GM12878 (cell line): ENCODE data around the gene ATP5ME. TPM values are rescaled to one million over a fixed set of nuclear protein-coding genes. Genes with fewer than 3 reads are reported as not detected.

Experiments
- BACH1 ChIP-seq: fragments of 450-650 bp; IDR thresholded peaks from 2 replicates; pipeline ENCODE4 v1.6.1; 2017; ENCODE audit warnings: mild to moderate bottlenecking, borderline replicate concordance
- BCL11A ChIP-seq: IDR thresholded peaks from 2 replicates; pipeline ENCODE4 v1.6.1; 2011; ENCODE audit warnings: low read depth, low read length
- EED ChIP-seq: sonication (generic); IDR thresholded peaks from 2 replicates; pipeline ENCODE4 v1.6.1; 2016; ENCODE audit warnings: antibody characterized with exemption, low read depth
- ETV6 ChIP-seq, 2 experiments: fragments of 450-650 bp in 1 of 2; IDR thresholded peaks in 1 of 2; conservative IDR thresholded peaks in 1 of 2; 2 replicates each; pipeline ENCODE4 v1.6.1; 2014; ENCODE audit warnings: antibody characterized with exemption in 1 of 2, borderline replicate concordance in 1 of 2, low read depth in 1 of 2, mild to moderate bottlenecking in 1 of 2, moderate library complexity in 1 of 2
- HCFC1 ChIP-seq: fragments of 150-350 bp; IDR thresholded peaks from 2 replicates; pipeline ENCODE4 v1.6.1; 2014; ENCODE audit warnings: low read length
- NFIC ChIP-seq: IDR thresholded peaks from 2 replicates; pipeline ENCODE4 v1.6.1; 2012; ENCODE audit warnings: low read depth, mild to moderate bottlenecking, inconsistent platforms, low read length, moderate library complexity
- PML ChIP-seq: IDR thresholded peaks from 2 replicates; pipeline ENCODE4 v1.6.1; 2012; ENCODE audit warnings: low read length, inconsistent platforms
- SPI1 ChIP-seq: IDR thresholded peaks from 2 replicates; pipeline ENCODE4 v1.6.1; 2011; ENCODE audit warnings: low read depth, mild to moderate bottlenecking, low read length, moderate library complexity, borderline replicate concordance; ENCODE audit not compliant: insufficient read depth
- SUZ12 ChIP-seq: fragments of 200-600 bp; sonication (generic); IDR thresholded peaks from one replicate; pipeline ENCODE4 v1.6.1; 2018; ENCODE audit warnings: antibody characterized with exemption, mild to moderate bottlenecking; ENCODE audit not compliant: unreplicated experiment
- ZNF24 ChIP-seq: fragments of 450-650 bp; IDR thresholded peaks from 2 replicates; pipeline ENCODE4 v1.6.1; 2017; ENCODE audit warnings: antibody characterized with exemption, mild to moderate bottlenecking
- ZZZ3 ChIP-seq: IDR thresholded peaks from 2 replicates; pipeline ENCODE4 v1.6.1; 2011; ENCODE audit warnings: low read depth; ENCODE audit not compliant: control insufficient read depth, insufficient read length
- polyA plus RNA-seq, 11 experiments: library from polyadenylated mRNA; depleted of rRNA in 4 of 11; unstranded in 6 of 11; stranded (reverse) in 5 of 11; fragments of >200 nt; fragmentation: Nextera tagmentation in 4 of 11; fragmentation: Illumina TruSeq in 1 of 11; extraction: Ambion mirVana in 4 of 11; extraction: Trizol in 1 of 11; gene quantifications; 1 replicate in 1 of 11; 2 replicates in 10 of 11; pipeline versions ENCODE4 v1.2.1 to v1.2.3, GENCODE V29; 2011 to 2016; ENCODE audit warnings: inconsistent platforms in 2 of 11, missing spikeins in 2 of 11, low read depth in 1 of 11
- total RNA-seq, 4 experiments: library from RNA; depleted of rRNA in 3 of 4; stranded (reverse); fragments of >200 nt in 3 of 4; fragmentation: Illumina TruSeq in 1 of 4; extraction: Trizol in 1 of 4; gene quantifications; 2 replicates each; pipeline versions ENCODE4 v1.2.1 to v1.2.3, GENCODE V29; 2013 to 2021
- TF ChIP-seq, protein P1 (sequence below): fragments of 450-650 bp; IDR thresholded peaks from 2 replicates; pipeline ENCODE4 v1.6.1; 2017; ENCODE audit warnings: borderline replicate concordance
- TF ChIP-seq, protein P2 (sequence below): fragments of 450-650 bp; IDR thresholded peaks from 2 replicates; pipeline ENCODE4 v1.6.1; 2018; ENCODE audit warnings: mild to moderate bottlenecking, low read depth, moderate library complexity; ENCODE audit not compliant: partially characterized antibody
- TF ChIP-seq, protein P3 (sequence below), 3 experiments: IDR thresholded peaks in 2 of 3; conservative IDR thresholded peaks in 1 of 3; 2 replicates each; pipeline ENCODE4 v1.5.1; 2011; ENCODE audit warnings: low read depth in 3 of 3, low read length in 3 of 3, mild to moderate bottlenecking in 3 of 3, control low read depth in 2 of 3, moderate library complexity in 2 of 3, inconsistent platforms in 1 of 3, mixed read lengths in 1 of 3; ENCODE audit not compliant: control insufficient read depth in 2 of 3, insufficient read depth in 1 of 3; ENCODE audit errors: extremely low read depth in 1 of 3
- TF ChIP-seq, protein P4 (sequence below): IDR thresholded peaks from 2 replicates; pipeline ENCODE4 v1.6.1; 2011; ENCODE audit warnings: low read depth, low read length, improper control_type of control experiment, borderline replicate concordance
- TF ChIP-seq, protein P5 (sequence below): IDR thresholded peaks from 2 replicates; pipeline ENCODE4 v1.6.1; 2012; ENCODE audit warnings: improper control_type of control experiment, low read depth, low read length; ENCODE audit not compliant: insufficient replicate concordance

ATP5ME gene
- total and polyA plus RNA-seq, 10 of the 15 experiments (the other 5 are each of a cell fraction or from before 2014, with no cell fraction given) = 279 to 2,374 (median 509) TPM

DNA sequence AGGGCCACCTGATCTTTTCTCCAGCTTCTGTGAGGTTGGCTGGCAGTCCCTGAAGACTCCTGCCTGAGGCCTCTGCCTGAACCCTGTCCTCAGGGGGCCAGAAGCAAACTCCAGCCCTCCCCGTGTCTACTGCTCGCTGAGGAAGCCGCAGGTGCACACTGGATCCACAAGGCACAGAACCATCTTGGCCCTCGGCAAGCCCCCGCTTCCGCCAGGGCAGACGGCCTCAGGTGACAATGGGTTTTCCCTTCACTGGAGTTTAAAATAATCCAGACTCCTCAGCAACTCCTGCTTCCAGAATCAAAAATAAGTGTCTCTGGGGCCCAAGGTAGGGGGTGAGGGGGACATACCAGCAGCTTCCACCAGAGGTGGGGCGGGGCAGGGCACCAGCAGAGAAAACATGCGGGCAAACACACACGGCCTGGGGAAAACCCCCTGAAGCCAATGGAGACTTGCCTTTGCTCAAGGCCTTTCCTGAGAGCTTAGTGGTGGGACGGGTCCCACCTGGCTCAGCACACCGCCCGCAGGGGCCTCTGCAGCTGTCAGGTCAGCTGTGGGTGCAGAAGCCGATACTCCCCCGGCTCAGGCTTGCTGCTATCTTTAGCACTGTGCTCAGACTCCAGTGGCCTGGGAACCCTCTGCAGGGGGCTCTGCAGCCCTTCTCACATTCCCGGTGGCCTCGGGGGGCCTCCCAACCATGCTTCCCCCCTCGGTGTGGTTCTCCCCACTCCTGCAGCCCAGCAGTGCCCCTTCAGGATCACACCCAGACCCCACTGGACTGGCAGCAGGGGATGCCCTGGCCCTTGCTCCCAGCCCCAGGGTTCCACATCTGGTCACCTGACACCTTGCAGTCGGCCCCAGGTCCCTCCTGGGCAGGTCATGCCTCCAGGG is 2.1 kb upstream of the ATP5ME start (continued):
- TF ChIP-seq, protein P1, sequence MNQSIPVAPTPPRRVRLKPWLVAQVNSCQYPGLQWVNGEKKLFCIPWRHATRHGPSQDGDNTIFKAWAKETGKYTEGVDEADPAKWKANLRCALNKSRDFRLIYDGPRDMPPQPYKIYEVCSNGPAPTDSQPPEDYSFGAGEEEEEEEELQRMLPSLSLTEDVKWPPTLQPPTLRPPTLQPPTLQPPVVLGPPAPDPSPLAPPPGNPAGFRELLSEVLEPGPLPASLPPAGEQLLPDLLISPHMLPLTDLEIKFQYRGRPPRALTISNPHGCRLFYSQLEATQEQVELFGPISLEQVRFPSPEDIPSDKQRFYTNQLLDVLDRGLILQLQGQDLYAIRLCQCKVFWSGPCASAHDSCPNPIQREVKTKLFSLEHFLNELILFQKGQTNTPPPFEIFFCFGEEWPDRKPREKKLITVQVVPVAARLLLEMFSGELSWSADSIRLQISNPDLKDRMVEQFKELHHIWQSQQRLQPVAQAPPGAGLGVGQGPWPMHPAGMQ = no peak
- TF ChIP-seq ETV6 (conservative IDR thresholded peaks at IDR 0.05 in 1 of 2, IDR thresholded peaks at IDR 0.05 in 1 of 2; ENCODE audit: borderline replicate concordance in 1 of 2, low read depth in 1 of 2) = no peak
- TF ChIP-seq, protein P2, sequence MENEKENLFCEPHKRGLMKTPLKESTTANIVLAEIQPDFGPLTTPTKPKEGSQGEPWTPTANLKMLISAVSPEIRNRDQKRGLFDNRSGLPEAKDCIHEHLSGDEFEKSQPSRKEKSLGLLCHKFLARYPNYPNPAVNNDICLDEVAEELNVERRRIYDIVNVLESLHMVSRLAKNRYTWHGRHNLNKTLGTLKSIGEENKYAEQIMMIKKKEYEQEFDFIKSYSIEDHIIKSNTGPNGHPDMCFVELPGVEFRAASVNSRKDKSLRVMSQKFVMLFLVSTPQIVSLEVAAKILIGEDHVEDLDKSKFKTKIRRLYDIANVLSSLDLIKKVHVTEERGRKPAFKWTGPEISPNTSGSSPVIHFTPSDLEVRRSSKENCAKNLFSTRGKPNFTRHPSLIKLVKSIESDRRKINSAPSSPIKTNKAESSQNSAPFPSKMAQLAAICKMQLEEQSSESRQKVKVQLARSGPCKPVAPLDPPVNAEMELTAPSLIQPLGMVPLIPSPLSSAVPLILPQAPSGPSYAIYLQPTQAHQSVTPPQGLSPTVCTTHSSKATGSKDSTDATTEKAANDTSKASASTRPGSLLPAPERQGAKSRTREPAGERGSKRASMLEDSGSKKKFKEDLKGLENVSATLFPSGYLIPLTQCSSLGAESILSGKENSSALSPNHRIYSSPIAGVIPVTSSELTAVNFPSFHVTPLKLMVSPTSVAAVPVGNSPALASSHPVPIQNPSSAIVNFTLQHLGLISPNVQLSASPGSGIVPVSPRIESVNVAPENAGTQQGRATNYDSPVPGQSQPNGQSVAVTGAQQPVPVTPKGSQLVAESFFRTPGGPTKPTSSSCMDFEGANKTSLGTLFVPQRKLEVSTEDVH = no peak
- TF ChIP-seq SPI1 = no peak
- no peak for TF ChIP-seq ZZZ3
- TF ChIP-seq NFIC = no peak
- TF ChIP-seq SUZ12 = no peak
- no peak for TF ChIP-seq BCL11A
- TF ChIP-seq HCFC1 = no peak
- no peak for TF ChIP-seq PML
- TF ChIP-seq EED = no peak
- TF ChIP-seq, protein P3, sequence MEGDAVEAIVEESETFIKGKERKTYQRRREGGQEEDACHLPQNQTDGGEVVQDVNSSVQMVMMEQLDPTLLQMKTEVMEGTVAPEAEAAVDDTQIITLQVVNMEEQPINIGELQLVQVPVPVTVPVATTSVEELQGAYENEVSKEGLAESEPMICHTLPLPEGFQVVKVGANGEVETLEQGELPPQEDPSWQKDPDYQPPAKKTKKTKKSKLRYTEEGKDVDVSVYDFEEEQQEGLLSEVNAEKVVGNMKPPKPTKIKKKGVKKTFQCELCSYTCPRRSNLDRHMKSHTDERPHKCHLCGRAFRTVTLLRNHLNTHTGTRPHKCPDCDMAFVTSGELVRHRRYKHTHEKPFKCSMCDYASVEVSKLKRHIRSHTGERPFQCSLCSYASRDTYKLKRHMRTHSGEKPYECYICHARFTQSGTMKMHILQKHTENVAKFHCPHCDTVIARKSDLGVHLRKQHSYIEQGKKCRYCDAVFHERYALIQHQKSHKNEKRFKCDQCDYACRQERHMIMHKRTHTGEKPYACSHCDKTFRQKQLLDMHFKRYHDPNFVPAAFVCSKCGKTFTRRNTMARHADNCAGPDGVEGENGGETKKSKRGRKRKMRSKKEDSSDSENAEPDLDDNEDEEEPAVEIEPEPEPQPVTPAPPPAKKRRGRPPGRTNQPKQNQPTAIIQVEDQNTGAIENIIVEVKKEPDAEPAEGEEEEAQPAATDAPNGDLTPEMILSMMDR (IDR thresholded peaks at IDR 0.05 in 2 of 3, conservative IDR thresholded peaks at IDR 0.05 in 1 of 3; ENCODE audit: control insufficient read depth in 2 of 3, extremely low read depth in 1 of 3, insufficient read depth in 1 of 3, low read depth in 3 of 3, low read length in 3 of 3) = no peak
- TF ChIP-seq ZNF24 = no peak
- TF ChIP-seq, protein P4, sequence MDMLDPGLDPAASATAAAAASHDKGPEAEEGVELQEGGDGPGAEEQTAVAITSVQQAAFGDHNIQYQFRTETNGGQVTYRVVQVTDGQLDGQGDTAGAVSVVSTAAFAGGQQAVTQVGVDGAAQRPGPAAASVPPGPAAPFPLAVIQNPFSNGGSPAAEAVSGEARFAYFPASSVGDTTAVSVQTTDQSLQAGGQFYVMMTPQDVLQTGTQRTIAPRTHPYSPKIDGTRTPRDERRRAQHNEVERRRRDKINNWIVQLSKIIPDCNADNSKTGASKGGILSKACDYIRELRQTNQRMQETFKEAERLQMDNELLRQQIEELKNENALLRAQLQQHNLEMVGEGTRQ = no peak
- TF ChIP-seq, protein P5, sequence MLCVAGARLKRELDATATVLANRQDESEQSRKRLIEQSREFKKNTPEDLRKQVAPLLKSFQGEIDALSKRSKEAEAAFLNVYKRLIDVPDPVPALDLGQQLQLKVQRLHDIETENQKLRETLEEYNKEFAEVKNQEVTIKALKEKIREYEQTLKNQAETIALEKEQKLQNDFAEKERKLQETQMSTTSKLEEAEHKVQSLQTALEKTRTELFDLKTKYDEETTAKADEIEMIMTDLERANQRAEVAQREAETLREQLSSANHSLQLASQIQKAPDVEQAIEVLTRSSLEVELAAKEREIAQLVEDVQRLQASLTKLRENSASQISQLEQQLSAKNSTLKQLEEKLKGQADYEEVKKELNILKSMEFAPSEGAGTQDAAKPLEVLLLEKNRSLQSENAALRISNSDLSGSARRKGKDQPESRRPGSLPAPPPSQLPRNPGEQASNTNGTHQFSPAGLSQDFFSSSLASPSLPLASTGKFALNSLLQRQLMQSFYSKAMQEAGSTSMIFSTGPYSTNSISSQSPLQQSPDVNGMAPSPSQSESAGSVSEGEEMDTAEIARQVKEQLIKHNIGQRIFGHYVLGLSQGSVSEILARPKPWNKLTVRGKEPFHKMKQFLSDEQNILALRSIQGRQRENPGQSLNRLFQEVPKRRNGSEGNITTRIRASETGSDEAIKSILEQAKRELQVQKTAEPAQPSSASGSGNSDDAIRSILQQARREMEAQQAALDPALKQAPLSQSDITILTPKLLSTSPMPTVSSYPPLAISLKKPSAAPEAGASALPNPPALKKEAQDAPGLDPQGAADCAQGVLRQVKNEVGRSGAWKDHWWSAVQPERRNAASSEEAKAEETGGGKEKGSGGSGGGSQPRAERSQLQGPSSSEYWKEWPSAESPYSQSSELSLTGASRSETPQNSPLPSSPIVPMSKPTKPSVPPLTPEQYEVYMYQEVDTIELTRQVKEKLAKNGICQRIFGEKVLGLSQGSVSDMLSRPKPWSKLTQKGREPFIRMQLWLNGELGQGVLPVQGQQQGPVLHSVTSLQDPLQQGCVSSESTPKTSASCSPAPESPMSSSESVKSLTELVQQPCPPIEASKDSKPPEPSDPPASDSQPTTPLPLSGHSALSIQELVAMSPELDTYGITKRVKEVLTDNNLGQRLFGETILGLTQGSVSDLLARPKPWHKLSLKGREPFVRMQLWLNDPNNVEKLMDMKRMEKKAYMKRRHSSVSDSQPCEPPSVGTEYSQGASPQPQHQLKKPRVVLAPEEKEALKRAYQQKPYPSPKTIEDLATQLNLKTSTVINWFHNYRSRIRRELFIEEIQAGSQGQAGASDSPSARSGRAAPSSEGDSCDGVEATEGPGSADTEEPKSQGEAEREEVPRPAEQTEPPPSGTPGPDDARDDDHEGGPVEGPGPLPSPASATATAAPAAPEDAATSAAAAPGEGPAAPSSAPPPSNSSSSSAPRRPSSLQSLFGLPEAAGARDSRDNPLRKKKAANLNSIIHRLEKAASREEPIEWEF = no peak
- TF ChIP-seq BACH1 = no peak
